ENCODE measurements around the gene CHCHD6. TPM values are rescaled to one million over a fixed set of nuclear protein-coding genes. Genes with fewer than 3 reads are reported as not detected.

CHCHD6 gene
- total RNA-seq, 1 experiment from 2014 or later = 36.3 TPM

DNA sequence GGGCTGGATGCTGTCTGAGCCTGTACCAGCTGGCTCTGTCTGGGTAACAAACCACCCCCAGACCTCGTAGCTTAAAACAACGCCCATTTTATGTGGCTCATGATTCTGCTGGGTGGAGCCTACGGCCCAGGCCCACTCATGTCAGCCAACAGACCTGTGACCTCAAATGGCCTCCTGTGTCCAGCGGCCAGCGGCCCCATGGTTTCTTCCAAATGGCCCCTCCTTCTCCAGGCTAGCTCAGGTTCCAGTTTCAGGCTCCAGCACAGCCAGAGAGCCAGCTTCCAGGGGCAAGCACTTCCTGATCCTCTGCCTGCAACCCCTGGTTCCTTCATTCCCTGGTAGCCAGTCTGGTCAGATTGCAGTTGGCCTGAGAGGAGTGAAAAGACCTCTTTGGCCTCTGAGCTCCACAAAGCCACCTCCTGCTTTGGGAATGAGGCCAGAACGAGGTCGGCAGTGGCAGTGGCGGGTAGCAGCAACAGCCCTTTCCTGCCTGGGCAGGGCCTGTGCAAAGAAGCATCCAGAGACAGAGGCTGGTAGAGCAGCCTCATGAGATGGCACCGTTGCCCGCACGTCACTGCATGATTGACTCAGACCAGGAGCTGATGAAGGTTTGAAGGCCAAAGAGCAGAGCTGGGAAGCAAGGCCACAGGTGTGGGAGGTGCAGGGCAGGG, 257.9 kb downstream of the CHCHD6 start:
- CTCF ChIA-PET = no interaction called here
- Histone ChIP-seq H3K9me3 (ENCODE audit: control insufficient read depth in 1 of 2, insufficient read depth in 1 of 2, low read depth in 1 of 2, low read length in 2 of 2) (no peaks in the 10 kb centered on the region), H3K9me2 (ENCODE audit: insufficient read depth) (no peaks in the 10 kb centered on the region), H3K4me2 (ENCODE audit: low read length) (no peak overlapping the region), H3K79me2 (ENCODE audit: insufficient read depth, low read length) (no peaks in the 10 kb centered on the region), H3K27ac (ENCODE audit: low read depth, low read length) (no peak overlapping the region), H3K27me3 (ENCODE audit: insufficient read depth, low read length) (no peaks in the 10 kb centered on the region), H2AFZ (ENCODE audit: low read depth, low read length, poor library complexity, severe bottlenecking) (no peak overlapping the region), H3K36me3 (ENCODE audit: control insufficient read depth in 1 of 2, insufficient read depth in 2 of 2, low read length in 2 of 2) (no peaks in the 10 kb centered on the region), H3K9ac (ENCODE audit: low read length) (no peak overlapping the region), H3K4me1 (ENCODE audit: control insufficient read depth in 1 of 2, insufficient read depth in 2 of 2, low read length in 2 of 2) (no peaks in the 10 kb centered on the region), H3K4me3 (replicated peaks in 1 of 2; ENCODE audit: low read depth in 1 of 2, low read length in 2 of 2) (no peak overlapping the region), H4K20me1 (ENCODE audit: insufficient read depth) (no peaks in the 10 kb centered on the region)
- no peak for TF ChIP-seq CEBPB (IDR thresholded peaks at IDR 0.05; ENCODE audit: low read depth)
- no peak for TF ChIP-seq YY1 (IDR thresholded peaks at IDR 0.05; ENCODE audit: extremely low read depth, insufficient replicate concordance, low read depth, low read length)
- TF ChIP-seq CBX3 (IDR thresholded peaks at IDR 0.05; ENCODE audit: low read depth) = no peak
- TF ChIP-seq RAD21 (IDR thresholded peaks at IDR 0.05; ENCODE audit: low read depth) = no peak
- TF ChIP-seq, protein P1, sequence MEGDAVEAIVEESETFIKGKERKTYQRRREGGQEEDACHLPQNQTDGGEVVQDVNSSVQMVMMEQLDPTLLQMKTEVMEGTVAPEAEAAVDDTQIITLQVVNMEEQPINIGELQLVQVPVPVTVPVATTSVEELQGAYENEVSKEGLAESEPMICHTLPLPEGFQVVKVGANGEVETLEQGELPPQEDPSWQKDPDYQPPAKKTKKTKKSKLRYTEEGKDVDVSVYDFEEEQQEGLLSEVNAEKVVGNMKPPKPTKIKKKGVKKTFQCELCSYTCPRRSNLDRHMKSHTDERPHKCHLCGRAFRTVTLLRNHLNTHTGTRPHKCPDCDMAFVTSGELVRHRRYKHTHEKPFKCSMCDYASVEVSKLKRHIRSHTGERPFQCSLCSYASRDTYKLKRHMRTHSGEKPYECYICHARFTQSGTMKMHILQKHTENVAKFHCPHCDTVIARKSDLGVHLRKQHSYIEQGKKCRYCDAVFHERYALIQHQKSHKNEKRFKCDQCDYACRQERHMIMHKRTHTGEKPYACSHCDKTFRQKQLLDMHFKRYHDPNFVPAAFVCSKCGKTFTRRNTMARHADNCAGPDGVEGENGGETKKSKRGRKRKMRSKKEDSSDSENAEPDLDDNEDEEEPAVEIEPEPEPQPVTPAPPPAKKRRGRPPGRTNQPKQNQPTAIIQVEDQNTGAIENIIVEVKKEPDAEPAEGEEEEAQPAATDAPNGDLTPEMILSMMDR (IDR thresholded peaks at IDR 0.05 in 2 of 3, conservative IDR thresholded peaks at IDR 0.05 in 1 of 3; ENCODE audit: borderline replicate concordance in 1 of 3, insufficient read depth in 1 of 3, low read depth in 2 of 3, low read length in 2 of 3) = no peak
- intact Hi-C loops (cut with micrococcal nuclease) = no loop called here
- no peak for DNase-seq (ENCODE audit: low read depth, low spot score)
- POLR2A ChIA-PET = no interaction called here
- RAD21 ChIA-PET (ENCODE audit: low non-redundant PET in 1 of 2, low total read pairs in 2 of 2, uncharacterized antibody in 2 of 2, unreplicated experiment in 2 of 2) = no interaction called here
- ATAC-seq = no peak
- no TSS peak for BruUV-seq (replicated peaks)

DNA sequence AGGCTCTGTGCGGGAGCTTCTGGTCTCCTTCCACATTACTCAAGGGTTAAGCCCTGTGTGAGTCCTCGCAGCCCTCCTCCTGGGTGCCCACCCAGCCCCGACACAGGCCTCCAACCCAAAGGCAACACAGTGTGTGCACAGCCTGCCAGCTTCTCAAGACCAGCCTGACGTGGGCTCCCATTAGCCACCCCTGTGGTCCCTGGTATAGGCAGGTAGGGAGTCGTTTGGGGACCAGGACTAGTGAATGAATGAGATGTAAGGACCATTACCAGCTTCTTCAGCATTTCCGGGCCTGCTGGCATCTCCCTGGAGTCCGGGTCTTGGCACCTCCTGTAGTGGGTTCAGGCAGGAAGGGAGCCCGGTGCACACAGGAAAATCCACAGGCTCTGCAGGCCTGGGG, 258.7 kb downstream of the CHCHD6 start:
- Histone ChIP-seq H3K9me3 (ENCODE audit: control insufficient read depth in 1 of 2, insufficient read depth in 1 of 2, low read depth in 1 of 2, low read length in 2 of 2) (no peaks in the 10 kb centered on the region), H4K20me1 (ENCODE audit: insufficient read depth) (no peaks in the 10 kb centered on the region), H3K36me3 (ENCODE audit: control insufficient read depth in 1 of 2, insufficient read depth in 2 of 2, low read length in 2 of 2) (no peaks in the 10 kb centered on the region), H3K4me2 (ENCODE audit: low read length) (no peak overlapping the region), H3K27me3 (ENCODE audit: insufficient read depth, low read length) (no peaks in the 10 kb centered on the region), H2AFZ (ENCODE audit: low read depth, low read length, poor library complexity, severe bottlenecking) (no peak overlapping the region), H3K9ac (ENCODE audit: low read length) (no peak overlapping the region), H3K9me2 (ENCODE audit: insufficient read depth) (no peaks in the 10 kb centered on the region), H3K27ac (ENCODE audit: low read depth, low read length) (no peak overlapping the region), H3K79me2 (ENCODE audit: insufficient read depth, low read length) (no peaks in the 10 kb centered on the region), H3K4me3 (replicated peaks in 1 of 2; ENCODE audit: low read depth in 1 of 2, low read length in 2 of 2) (no peak overlapping the region), H3K4me1 (ENCODE audit: control insufficient read depth in 1 of 2, insufficient read depth in 2 of 2, low read length in 2 of 2) (no peaks in the 10 kb centered on the region)
- ChIA-PET RAD21 (ENCODE audit: low non-redundant PET in 1 of 2, low total read pairs in 2 of 2, uncharacterized antibody in 2 of 2, unreplicated experiment in 2 of 2) (no interaction called here), POLR2A (no interaction called here), CTCF (no interaction called here)
- intact Hi-C loops (cut with micrococcal nuclease) = no loop called here
- no peak for ATAC-seq
- no peak for DNase-seq (ENCODE audit: low read depth, low spot score)
- no TSS peak for BruUV-seq (replicated peaks)
- no peak for TF ChIP-seq ZNF274 (IDR thresholded peaks at IDR 0.05; ENCODE audit: low read depth, low read length)
- no peak for TF ChIP-seq MAX (IDR thresholded peaks at IDR 0.05)
- no peak for TF ChIP-seq CBX3 (IDR thresholded peaks at IDR 0.05; ENCODE audit: low read depth)
- no peak for TF ChIP-seq ELF1 (IDR thresholded peaks at IDR 0.05; ENCODE audit: borderline replicate concordance, low read depth)
- TF ChIP-seq, protein P2, sequence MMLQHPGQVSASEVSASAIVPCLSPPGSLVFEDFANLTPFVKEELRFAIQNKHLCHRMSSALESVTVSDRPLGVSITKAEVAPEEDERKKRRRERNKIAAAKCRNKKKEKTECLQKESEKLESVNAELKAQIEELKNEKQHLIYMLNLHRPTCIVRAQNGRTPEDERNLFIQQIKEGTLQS (IDR thresholded peaks at IDR 0.05) = no peak
- no peak for TF ChIP-seq JUND (IDR thresholded peaks at IDR 0.05)
- TF ChIP-seq POLR2A (IDR thresholded peaks at IDR 0.05; ENCODE audit: borderline replicate concordance, extremely low read depth, insufficient read depth, insufficient read length) = no peak
- no peak for TF ChIP-seq ZFX (IDR thresholded peaks at IDR 0.05)
- no peak for TF ChIP-seq TCF7L2 (IDR thresholded peaks at IDR 0.05; ENCODE audit: borderline replicate concordance, extremely low read depth, insufficient read depth, insufficient read length)
- no peak for TF ChIP-seq FOSL1 (IDR thresholded peaks at IDR 0.05; ENCODE audit: low read depth)
- no peak for TF ChIP-seq RAD21 (IDR thresholded peaks at IDR 0.05; ENCODE audit: low read depth)
- TF ChIP-seq ZBTB33 (IDR thresholded peaks at IDR 0.05; ENCODE audit: extremely low read depth, insufficient replicate concordance, low read length) = no peak
- TF ChIP-seq CEBPB (IDR thresholded peaks at IDR 0.05; ENCODE audit: low read depth) = no peak
- TF ChIP-seq SP1 (IDR thresholded peaks at IDR 0.05; ENCODE audit: low read depth) = no peak
- no peak for TF ChIP-seq SIN3A (IDR thresholded peaks at IDR 0.05; ENCODE audit: low read depth)

All from HCT116 (cell line).